Measurements from ENCODE around the gene PRKCE. TPM values are rescaled to one million over a fixed set of nuclear protein-coding genes. Genes with fewer than 3 reads are reported as not detected.

The PRKCE gene
- total RNA-seq, 1 experiment from 2014 or later: 30.2 TPM

DNA sequence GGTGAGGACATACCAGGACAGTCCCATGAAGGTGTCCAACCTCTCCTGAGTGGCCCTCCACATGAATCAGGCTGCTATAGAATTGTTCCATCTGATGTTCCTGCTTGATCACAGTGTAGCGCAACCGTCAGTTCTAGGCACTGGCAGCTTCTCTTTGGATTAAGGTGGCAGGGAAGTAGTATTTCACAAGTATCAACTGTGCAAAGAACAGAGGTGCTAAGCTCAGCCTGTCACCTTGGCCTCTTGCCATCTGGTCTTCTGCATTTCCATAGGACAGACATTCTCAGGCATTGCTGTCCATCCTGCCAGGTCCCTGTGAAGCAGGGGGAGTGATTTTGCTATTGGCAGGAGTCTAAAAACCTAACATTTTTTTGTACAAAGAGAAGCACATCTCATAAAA, 463.5 kb downstream of the PRKCE start:
- no peak for DNase-seq (ENCODE audit: low read depth)

- no peak for DNase-seq (ENCODE audit: low read depth)
Observed at GRCh38 chr2:46116150-46116549, 464.7 kb downstream of the PRKCE start.

DNA sequence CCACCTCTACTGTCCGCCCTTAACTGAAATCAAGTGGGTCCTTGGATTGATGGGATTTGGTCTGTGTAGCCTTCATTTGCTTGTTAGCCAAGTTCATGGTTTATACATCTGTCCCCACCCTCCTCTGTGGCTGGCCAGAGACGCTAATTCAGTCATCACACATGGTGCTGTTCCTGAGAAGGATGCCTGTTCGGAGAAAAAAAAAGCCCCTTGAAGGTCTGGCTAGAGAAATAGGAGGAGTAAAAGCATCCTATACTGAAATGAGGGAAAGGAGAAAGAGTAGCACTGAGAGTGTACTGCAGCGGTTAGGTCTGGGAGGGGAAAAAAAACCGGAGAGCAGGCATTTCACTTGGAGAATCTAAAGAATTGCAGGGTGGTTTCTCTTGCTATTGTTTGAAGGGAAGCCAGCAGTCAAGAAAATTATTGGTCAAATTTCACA, 465.1 kb downstream of the PRKCE start:
- no peak for DNase-seq (ENCODE audit: low read depth)

DNA sequence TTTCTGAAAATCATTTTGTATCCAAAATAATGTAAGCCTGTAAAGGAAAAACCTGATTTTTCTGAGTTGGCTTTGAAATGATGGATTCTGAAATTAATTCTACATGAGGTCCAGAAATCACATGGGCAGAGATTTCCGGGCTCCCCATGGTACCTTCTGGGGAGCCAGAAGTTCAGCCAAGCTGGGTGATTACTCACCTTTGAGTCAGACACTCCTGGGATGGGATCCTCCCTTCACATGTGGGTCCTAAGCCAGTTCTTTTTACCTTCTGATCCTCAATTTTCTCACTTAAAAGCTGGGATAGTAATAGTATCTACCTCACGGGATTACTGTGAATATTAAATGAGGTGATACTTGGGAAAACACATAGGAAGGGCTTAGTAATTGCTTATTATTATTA, 465.9 kb downstream of the PRKCE start:
- peak; percentile 72 for DNase-seq (ENCODE audit: low read depth)

- DNase-seq (ENCODE audit: low read depth): no peak
Observed at GRCh38 chr2:46117994-46118393, 466.5 kb downstream of the PRKCE start.

DNA sequence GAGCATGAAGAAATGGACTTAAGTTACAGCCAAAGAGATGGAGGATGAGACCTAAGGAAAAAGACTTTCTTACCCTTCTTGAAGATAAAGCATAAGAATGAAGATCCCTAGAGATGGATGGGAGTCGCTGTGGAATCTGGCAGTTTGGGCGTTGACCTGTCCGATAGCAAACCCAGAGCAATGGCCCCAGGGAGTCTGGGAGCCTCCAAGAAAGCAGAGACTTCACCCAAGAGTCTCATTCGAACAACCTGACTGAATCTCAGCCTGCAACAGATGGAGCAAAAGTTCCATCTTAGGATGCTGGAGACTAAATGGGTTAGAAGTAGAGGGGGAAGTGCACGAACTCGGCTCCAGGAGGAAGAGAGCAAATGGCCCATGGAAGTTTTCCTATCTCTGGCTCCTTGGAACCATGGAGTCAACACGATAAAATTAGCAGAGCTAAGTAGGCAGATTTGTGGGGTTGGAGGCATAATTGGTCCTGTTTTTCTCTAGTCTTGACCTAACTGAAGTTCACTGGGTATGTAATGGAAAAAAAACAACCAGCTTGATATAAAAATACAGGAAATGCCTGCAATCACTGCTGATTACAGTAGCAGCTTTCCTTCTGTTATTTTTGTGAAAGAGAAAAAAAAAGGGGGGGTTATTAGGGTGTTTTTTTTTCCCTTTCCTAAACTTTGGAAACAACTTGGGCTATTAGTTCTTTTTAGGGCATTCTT, 467.3 kb downstream of the PRKCE start:
- no peak for DNase-seq (ENCODE audit: low read depth)

GRCh38 chr2:46119453-46119852, 468.0 kb downstream of the PRKCE start:
- no peak for DNase-seq (ENCODE audit: low read depth)

DNA sequence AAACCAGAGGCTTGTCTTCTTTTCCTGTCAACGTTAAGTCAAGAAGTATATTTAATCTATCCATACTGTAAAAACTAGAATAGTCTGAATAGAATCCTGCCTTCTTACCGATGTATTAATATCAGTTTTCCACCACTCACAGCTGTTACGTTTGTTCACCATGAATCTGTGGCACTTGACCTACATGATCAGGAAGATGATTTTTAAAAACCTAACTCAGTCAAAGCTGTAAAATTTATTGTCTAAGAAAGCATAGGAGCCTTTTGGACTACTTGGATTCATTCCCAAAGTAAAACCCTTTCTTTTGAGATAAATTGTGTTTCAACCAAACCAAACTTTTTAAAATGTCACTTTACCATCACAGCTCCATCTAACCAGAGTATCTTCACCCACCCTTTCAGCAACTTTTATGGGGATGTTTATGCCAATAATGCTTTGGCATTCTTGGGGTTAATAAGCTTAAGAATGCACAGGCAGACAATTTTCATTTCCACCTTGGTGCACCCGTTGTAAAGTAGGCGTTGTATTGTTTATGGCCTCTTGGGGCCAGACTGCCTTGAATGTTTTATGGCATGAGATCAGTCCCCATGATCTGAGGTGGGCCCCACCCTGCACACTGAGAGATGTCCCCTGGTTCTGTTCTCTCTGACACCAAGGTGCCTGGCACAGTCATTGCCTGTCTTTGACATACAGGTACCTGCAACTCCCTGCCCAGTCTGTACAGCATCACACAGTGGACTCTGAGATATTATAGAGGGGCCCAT, 469.5 kb downstream of the PRKCE start:
- no peak for DNase-seq (ENCODE audit: low read depth)

GRCh38 chr2:46122318-46122976, 471.0 kb downstream of the PRKCE start:
- DNase-seq (ENCODE audit: low read depth): peak; percentile 26

GRCh38 chr2:46123013-46123412, 471.5 kb downstream of the PRKCE start:
- DNase-seq (ENCODE audit: low read depth): no peak

- no peak for DNase-seq (ENCODE audit: low read depth)
Observed at GRCh38 chr2:46125798-46126197, 474.3 kb downstream of the PRKCE start.

DNA sequence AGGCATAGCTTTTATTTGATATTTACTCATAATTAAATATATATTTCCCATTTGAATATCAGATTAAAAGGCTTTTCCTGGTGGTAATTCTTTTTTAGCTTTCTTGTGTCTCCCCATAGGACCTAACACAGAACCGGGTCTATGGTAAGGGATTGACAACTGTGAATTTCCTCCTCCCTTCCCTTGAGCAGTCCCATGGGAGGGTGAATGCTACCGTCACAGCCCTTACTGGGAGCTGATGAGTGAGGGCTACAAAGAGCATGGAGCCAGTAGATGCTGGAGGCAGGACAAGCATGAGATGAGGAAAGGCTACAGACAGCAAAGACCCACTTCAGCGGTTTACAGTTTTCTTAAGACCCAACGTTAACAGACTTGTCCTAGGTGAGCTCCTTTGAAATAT, 475.1 kb downstream of the PRKCE start:
- no peak for DNase-seq (ENCODE audit: low read depth)

- DNase-seq (ENCODE audit: low read depth): no peak
Observed at GRCh38 chr2:46127176-46127575, 475.7 kb downstream of the PRKCE start.

GRCh38 chr2:46130511-46130910, 479.0 kb downstream of the PRKCE start:
- DNase-seq (ENCODE audit: low read depth): no peak

GRCh38 chr2:46132996-46133395, 481.5 kb downstream of the PRKCE start:
- no peak for DNase-seq (ENCODE audit: low read depth)

GRCh38 chr2:46134531-46135227, 483.2 kb downstream of the PRKCE start:
- DNase-seq (ENCODE audit: low read depth): peak; percentile 86

DNA sequence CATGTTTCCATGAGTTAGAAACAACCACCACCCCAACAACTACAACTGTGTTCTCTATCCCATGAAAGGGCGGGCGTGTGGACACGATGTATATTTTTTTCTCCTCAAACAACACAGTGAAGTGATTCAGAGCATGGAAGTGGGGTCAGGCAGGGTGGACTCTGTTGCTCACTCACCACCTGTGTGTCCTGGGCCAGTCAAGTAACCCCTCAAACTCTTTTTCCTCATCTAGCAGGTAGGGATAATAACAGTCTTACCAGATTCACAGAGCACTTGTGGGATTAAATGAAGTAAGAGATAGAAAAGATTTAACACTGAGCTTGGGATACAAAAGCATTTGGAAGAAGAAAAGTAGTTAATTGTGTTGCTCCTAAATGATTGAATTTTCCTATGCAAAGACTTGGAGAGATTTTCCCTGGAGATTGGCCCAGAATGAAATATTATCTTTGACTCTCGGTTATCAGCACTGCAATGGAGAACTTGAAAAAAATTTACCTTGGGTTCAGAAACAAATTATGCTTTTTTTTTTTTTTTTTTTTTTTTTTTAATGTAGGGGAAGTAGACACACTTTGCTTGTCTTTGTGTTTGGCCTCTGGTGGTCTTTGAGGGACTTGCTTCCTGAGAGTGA, 483.9 kb downstream of the PRKCE start:
- DNase-seq (ENCODE audit: low read depth): no peak

DNA sequence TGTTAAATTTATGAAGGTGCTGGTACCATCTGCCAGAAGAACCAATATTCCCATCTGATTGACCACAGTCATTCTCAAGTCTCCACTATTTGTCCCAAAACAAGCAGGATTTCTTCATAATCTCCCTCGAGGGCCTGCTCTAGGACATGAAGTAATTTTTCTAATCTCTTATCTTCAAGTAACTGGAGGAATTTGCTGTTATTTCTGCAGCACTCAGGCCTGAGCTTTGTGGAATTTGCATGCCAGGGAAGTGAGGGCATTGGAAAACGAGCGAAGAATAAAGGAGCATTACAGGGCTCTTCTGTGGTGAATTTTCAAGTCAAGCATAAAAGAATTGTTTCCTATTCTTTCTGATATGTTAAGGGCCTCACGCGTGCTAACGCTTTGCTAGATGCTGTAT, 484.5 kb downstream of the PRKCE start:
- DNase-seq (ENCODE audit: low read depth): no peak

- DNase-seq (ENCODE audit: low read depth): no peak
Observed at GRCh38 chr2:46136481-46136880, 485.0 kb downstream of the PRKCE start.

DNA sequence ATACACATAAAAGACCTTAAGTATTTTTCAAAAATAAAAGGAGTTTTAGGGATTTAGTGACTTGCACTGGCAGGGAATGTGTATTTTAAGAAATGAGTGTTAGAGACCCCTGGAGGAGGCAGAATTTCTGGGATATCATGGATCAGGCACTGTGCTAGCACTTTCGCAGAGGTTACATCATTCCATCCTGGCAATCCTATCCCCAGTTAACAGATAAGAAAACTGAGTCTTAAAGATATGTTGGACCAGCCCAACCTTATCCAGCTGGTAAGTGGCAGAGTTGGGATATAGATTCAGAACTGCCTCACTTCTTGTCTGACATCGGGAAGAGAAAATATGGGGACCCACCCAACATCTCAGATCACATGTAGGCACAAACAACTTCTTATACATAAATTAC, 485.5 kb downstream of the PRKCE start:
- no peak for DNase-seq (ENCODE audit: low read depth)

DNA sequence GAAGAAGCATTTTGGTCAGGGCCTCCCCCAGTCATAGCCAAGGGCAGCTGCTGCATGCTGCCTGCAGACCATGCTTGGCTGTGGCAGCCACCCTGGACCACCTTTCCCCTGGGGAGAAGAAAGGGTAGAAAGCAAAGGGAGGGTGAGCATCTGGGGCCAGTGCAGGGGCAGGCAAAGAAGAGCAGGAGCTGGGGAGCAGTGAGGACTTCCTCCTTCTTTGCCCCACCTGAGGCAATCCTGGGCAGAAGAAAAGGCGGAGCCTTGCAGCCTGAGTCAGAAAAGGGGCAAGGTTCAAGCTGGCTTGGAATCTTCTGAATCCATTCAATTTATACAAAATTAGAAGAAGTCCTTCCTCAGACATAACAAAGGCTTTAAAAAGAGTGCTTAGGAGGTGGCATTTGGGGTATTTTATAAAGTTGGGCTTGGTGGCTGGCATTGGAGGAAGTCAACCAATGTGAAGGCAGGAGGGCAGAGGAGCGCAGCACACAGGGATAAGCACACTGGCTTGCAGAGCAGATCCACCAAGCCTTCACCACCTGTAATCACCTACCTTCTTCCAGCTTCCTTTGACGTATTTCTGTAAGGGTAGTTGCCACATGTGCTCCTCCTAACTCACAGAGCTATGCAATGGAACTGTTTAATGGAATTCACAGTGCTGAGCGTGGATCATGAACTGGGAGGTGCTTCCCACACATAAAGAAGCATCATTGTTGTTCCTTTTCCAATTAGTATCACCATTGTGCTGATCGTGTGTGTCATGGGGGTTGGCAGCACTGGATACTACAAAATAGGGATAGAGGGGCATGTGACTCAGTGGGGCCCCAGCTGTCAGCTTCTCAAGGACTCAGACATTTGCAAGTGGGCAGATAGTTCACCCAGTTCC, 491.3 kb downstream of the PRKCE start:
- DNase-seq (ENCODE audit: low read depth): no peak

Measured in RPMI7951 (cell line).